ENCODE data around the gene TXLNA.

DNA sequence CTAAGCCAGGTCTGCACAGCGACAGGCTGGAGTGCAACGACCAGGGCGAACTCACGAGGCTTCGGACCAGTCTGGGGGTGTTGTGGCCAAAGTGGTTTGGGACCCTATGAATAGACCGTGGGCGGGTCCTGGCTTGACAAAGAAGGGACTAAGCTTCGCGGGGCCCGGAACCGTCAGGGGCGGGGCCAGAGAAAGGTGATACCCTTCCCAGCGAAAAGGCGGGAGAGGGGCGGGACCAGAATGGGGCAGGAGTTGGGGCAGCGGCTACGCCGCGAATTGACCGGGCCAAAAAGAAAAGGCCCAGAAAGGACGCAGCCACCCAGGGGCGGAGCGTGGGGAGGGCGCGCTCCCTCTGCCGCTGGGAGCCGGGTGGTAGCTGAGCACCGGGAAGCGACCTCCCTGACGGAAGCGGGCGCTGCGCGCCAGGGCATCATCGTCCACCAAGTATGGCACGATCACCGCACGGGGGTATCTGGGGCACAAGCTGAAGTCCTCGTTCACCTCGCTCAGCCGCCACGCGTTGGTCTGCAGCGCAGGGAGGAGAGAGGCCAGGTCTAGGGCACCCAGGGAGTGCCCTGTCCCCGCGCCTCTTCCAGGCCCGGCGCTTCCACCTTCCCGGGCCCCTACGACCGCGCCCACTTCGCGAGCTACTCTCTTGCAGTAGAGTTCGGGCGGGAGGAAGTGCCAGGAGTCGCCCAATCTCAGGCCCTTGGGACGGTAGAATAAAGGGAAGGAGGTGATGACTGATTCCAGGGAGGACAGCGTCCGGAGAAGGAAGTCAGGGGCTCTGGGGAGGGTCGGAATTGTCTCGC is 60.9 kb downstream of the TXLNA start:
- TF ChIP-seq TAF1 (IDR thresholded peaks at IDR 0.05; ENCODE audit: low read depth, low read length) (no peak), POLR2AphosphoS5 (IDR thresholded peaks at IDR 0.05; ENCODE audit: low read depth, low read length) (no peak)

All from GM12891 (cell line).